Small intestine (tissue), 7 donors: Measurements from ENCODE around the gene NID2. TPM values are rescaled to one million over a fixed set of nuclear protein-coding genes. Genes with fewer than 3 reads are reported as not detected.

ENCODE experiments used
- DNase-seq, 2 donors: peaks; one replicate each; pipeline versions ENCODE4 v3.0.0 to v3.0.0-alpha.2; 2013
- FAIRE-seq: peaks from 2 replicates; lab custom pipeline; 2012; peaks lifted over from hg19 to GRCh38; lab: Jason Lieb, UNC
- H3K27ac ChIP-seq, 3 donors: one replicate each; pipeline ENCODE4 v1.5.1; 2013; ENCODE audit warnings: low read length in 2 of 3, mild to moderate bottlenecking in 2 of 3, control low read depth in 1 of 3, inconsistent platforms in 1 of 3, low read depth in 1 of 3, moderate library complexity in 1 of 3
- H3K27me3 ChIP-seq, 3 donors: one replicate each; pipeline ENCODE4 v1.6.1; 2013; ENCODE audit warnings: low read length in 3 of 3, inconsistent platforms in 1 of 3; ENCODE audit not compliant: control insufficient read depth in 3 of 3, insufficient read depth in 3 of 3
- H3K36me3 ChIP-seq, 3 donors: one replicate each; pipeline ENCODE4 v1.6.1; 2013; ENCODE audit warnings: low read length in 3 of 3, inconsistent platforms in 1 of 3, low read depth in 1 of 3, mild to moderate bottlenecking in 1 of 3, moderate library complexity in 1 of 3; ENCODE audit not compliant: control insufficient read depth in 3 of 3, insufficient read depth in 2 of 3
- H3K4me1 ChIP-seq, 3 donors: one replicate each; pipeline ENCODE4 v1.6.1; 2013; ENCODE audit warnings: low read length in 2 of 3, inconsistent platforms in 1 of 3, low read depth in 1 of 3, mild to moderate bottlenecking in 1 of 3, moderate library complexity in 1 of 3; ENCODE audit not compliant: control insufficient read depth in 3 of 3, insufficient read depth in 2 of 3
- H3K4me3 ChIP-seq, 3 donors: one replicate each; pipeline ENCODE4 v1.5.1; 2013; ENCODE audit warnings: low read length in 3 of 3, control low read depth in 1 of 3, inconsistent platforms in 1 of 3, low read depth in 1 of 3, mild to moderate bottlenecking in 1 of 3, moderate library complexity in 1 of 3
- H3K9me3 ChIP-seq, 2 donors: one replicate each; pipeline ENCODE4 v1.6.1; 2013; ENCODE audit warnings: low read depth in 1 of 2, low read length in 1 of 2; ENCODE audit not compliant: control insufficient read depth in 2 of 2, insufficient read depth in 1 of 2
- WGBS, 3 donors: extraction: QIAGEN DNeasy Blood & Tissue Kit; methylation state at CpG; one replicate each; pipeline ENCODE4 v1.1.7; 2013; 5-methylcytosine and 5-hydroxymethylcytosine counted together
- polyA plus RNA-seq, 4 donors: library from polyadenylated mRNA; stranded (reverse) in 3 of 4; unstranded in 1 of 4; fragments of 200-250 nt in 3 of 4; fragments of 120-200 nt in 1 of 4; gene quantifications; one replicate each; pipeline versions ENCODE4 v1.2.1 to v1.2.3, GENCODE V29; 2013
- donor health status: healthy with polysubstance abuse.
- donor health status: control.
- donor health status: control.
- donor health status: Bipolar disorder and iron deficiency.
- donor health status: healthy.

NID2 gene
- polyA plus RNA-seq, 4 donors: 2.2 to 18.2 (median 3.6) TPM

DNA sequence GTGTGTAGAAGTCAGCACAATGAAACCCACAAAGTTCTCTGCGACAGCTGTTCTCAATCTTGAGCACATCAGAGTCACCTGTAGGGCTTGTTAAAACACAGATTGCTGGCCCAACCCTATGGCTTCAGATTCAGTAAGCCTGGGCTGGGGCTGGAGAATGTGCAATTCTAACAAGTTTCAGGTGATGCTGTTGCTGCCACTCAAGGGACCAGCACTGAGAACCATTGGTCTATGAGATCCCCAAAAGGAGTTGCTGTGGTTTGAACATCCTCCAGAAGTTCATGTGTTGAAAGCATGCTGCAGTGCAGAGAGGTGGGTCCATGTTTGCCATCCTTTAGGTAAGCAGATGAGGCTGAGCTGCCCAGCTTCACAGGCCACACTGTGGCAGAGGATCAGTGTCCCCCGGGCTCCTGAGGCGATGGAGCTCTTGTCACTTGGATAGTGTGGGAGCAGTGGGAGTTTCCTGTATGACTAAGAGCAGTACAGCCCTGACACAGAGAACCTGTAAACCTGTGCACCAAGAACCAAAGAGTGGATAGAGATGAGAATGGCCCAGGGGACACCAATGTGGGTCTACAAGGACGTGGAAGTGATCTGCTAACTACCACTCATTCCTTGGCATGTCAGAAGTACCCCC, 87.5 kb downstream of the NID2 start:
- Histone ChIP-seq H3K9me3 (no peaks in the 10 kb centered on the region), H3K27me3 (no peaks in the 10 kb centered on the region), H3K4me3 (no peak overlapping the region), H3K4me1 (no peaks in the 10 kb centered on the region), H3K27ac (no peak overlapping the region), H3K36me3 (no peaks in the 10 kb centered on the region)
- no peak for FAIRE-seq
- no peak for DNase-seq
- WGBS, 3 donors: 82 to 86% (median 84%) methylated on average over 4 of the region's 4 CpGs

- WGBS, 3 donors: 23 to 25% (median 24%) methylated on average over 17 of the region's 17 CpGs
- H3K4me1 ChIP-seq: no peaks in the 10 kb centered on the region
- no peak overlapping the region for H3K27ac ChIP-seq
- DNase-seq (peak; percentile 81 to 89), FAIRE-seq (no peak)
- H3K4me3 ChIP-seq: no peak overlapping the region
- no peaks in the 10 kb centered on the region for H3K27me3 ChIP-seq
- H3K9me3 ChIP-seq: no peaks in the 10 kb centered on the region
- no peaks in the 10 kb centered on the region for H3K36me3 ChIP-seq
Measured at GRCh38 chr14:51979088-51979709, 89.7 kb downstream of the NID2 start.

DNA sequence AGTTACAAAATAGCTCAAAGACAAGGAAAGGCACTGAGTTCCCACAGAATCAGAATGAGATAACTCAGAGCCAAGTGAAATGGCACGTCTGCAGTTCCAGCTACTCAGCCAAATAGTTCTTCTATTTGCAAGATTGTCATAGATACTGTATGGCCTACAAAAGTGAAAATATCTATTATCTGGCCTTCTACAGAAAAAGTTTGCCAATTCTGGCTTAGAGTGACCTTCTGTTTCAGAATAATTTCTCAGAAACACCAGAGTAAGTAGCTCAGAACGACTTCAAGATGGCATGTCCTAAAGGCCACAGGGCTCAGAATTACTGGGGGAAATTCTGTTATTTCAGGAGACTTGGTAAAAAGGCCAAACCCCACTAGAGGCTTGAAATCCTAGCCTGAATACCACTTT, 90.2 kb downstream of the NID2 start:
- no peaks in the 10 kb centered on the region for H3K4me1 ChIP-seq
- H3K9me3 ChIP-seq: no peaks in the 10 kb centered on the region
- H3K4me3 ChIP-seq: no peak overlapping the region
- no peaks in the 10 kb centered on the region for H3K36me3 ChIP-seq
- no peak for DNase-seq
- no peak for FAIRE-seq
- 34 to 45% (median 42%) methylated on average over 2 of the region's 2 CpGs for WGBS, 3 donors
- H3K27ac ChIP-seq: no peak overlapping the region
- no peaks in the 10 kb centered on the region for H3K27me3 ChIP-seq

GRCh38 chr14:51977075-51977474, 91.8 kb downstream of the NID2 start:
- DNase-seq (no peak), FAIRE-seq (no peak)
- Histone ChIP-seq H3K27ac (no peak overlapping the region), H3K9me3 (no peaks in the 10 kb centered on the region), H3K27me3 (no peaks in the 10 kb centered on the region), H3K36me3 (no peaks in the 10 kb centered on the region), H3K4me3 (no peak overlapping the region), H3K4me1 (no peaks in the 10 kb centered on the region)
- WGBS, 3 donors: 75 to 90% (median 82%) methylated on average over 5 of the region's 5 CpGs

GRCh38 chr14:51972566-51972965, 96.3 kb downstream of the NID2 start:
- no peak for FAIRE-seq

DNA sequence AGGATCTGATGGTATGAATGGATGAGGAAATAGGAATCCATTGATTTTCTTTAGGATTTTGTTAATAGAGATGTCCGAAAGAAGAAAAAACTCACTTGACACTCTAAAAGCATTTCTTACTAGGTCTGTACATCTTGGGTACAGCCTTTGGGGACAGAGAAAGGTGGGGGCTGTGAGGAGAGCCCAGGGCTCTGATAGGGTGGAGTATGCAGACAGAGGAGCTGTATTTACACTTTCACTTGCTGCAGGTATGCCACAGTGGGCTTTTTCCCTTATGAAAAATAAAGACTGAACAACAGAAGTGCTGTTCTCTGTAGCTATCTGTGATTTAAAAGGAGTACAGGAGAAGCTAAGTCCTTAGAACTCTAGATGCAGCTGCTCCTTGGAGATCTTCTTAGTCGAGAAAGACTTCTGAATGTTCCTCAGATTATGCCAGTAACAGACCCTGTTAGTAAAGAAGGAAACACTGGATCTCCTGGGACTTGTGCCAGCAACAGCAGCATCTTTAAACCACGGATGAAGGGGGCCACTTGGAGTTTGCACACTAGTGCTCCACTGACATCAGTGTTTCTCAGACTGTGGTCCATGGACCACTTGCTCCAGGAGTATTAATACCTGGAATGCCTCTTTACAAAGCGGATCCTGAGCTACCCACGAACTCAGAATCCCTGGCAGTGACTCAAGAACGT, 98.9 kb downstream of the NID2 start:
- no peak for DNase-seq
- no peaks in the 10 kb centered on the region for H3K27me3 ChIP-seq
- WGBS, 3 donors: 57 to 65% (median 61%) methylated on average over 6 of the region's 6 CpGs
- no peak overlapping the region for H3K27ac ChIP-seq
- peaks cover 0 to 2% (median 0%) of the 10 kb centered on the region in 3 donors for H3K36me3 ChIP-seq
- H3K4me1 ChIP-seq: no peaks in the 10 kb centered on the region
- no peak for FAIRE-seq
- no peak overlapping the region for H3K4me3 ChIP-seq
- H3K9me3 ChIP-seq: no peaks in the 10 kb centered on the region

More at GRCh38 chr14:51972566-51972965, 96.3 kb downstream of the NID2 start:
- Histone ChIP-seq H3K9me3 (no peaks in the 10 kb centered on the region), H3K27me3 (no peaks in the 10 kb centered on the region), H3K27ac (no peak overlapping the region), H3K36me3 (no peaks in the 10 kb centered on the region), H3K4me1 (no peaks in the 10 kb centered on the region), H3K4me3 (no peak overlapping the region)
- no peak for DNase-seq
- 83 to 95% (median 88%) methylated on average over 7 of the region's 7 CpGs for WGBS, 3 donors

DNA sequence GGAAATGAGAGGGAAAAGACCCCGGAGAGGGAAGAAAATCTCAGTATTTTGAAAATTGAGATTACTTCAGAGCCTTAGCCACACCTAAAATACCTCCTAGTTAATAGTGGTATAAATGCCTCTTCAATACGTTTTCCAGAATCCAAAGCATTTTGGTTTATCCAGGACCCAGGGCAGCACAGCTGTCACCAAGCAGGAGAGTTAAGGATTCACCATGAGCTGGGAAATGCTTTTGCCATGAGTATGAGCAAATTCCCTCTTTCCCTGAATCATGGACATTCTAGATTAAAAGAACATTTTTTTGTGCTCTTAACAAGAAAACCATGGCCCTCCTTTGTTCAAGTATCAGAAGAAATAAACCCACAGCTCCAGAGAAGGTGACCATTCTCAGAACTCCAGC, 101.3 kb downstream of the NID2 start:
- Histone ChIP-seq H3K4me3 (no peak overlapping the region), H3K27ac (no peak overlapping the region), H3K4me1 (no peaks in the 10 kb centered on the region), H3K9me3 (no peaks in the 10 kb centered on the region), H3K36me3 (peaks cover 0 to 2% (median 0%) of the 10 kb centered on the region in 3 donors), H3K27me3 (no peaks in the 10 kb centered on the region)
- DNase-seq: no peak
- FAIRE-seq: no peak
- WGBS, 3 donors: 77 to 83% (median 82%) methylated on average over 2 of the region's 2 CpGs

GRCh38 chr14:51963286-51963685, 105.6 kb downstream of the NID2 start:
- WGBS, 3 donors: 37 to 56% (median 46%) methylated on average over 4 of the region's 4 CpGs

More at GRCh38 chr14:51963286-51963685, 105.6 kb downstream of the NID2 start:
- Histone ChIP-seq H3K27ac (no peak overlapping the region), H3K27me3 (no peaks in the 10 kb centered on the region), H3K4me1 (no peaks in the 10 kb centered on the region), H3K36me3 (peaks cover 0 to 2% (median 2%) of the 10 kb centered on the region in 3 donors), H3K4me3 (no peak overlapping the region), H3K9me3 (peaks cover 0 to 5% of the 10 kb centered on the region in 2 donors)
- no peak for FAIRE-seq
- DNase-seq: peak in 1 of 2 donors; percentile 11
